WERI-Rb-1 (cell line): ENCODE measurements around the gene TTC4.
A peak's percentile ranks its signal among the peaks of the same experiment; 100 is the strongest.

Experiments
- DNase-seq: peaks from one replicate; pipeline ENCODE4 v3.0.0-alpha.2; 2020
- H3K27ac ChIP-seq: fragments of 250-450 bp; sonication (Bioruptor Pico); 2 replicates; pipeline ENCODE4 v1.5.1; 2020; ENCODE audit warnings: mild to moderate bottlenecking, moderate library complexity
- H3K27me3 ChIP-seq: fragments of 250-450 bp; sonication (Bioruptor Pico); 2 replicates; pipeline ENCODE4 v1.5.1; 2021; ENCODE audit warnings: mild to moderate bottlenecking, low read depth, moderate library complexity; ENCODE audit not compliant: insufficient read depth, severe bottlenecking
- H3K36me3 ChIP-seq: fragments of 250-450 bp; sonication (Bioruptor Pico); 2 replicates; pipeline ENCODE4 v1.5.1; 2020; ENCODE audit warnings: mild to moderate bottlenecking, moderate library complexity
- H3K4me3 ChIP-seq: 2 replicates; pipeline ENCODE4 v1.5.1; 2011; ENCODE audit warnings: low read depth, mild to moderate bottlenecking, control low read depth, low read length
- H3K9me3 ChIP-seq: fragments of 250-450 bp; sonication (Bioruptor Pico); 2 replicates; pipeline ENCODE4 v1.5.1; 2021; ENCODE audit warnings: mild to moderate bottlenecking, moderate library complexity; ENCODE audit not compliant: severe bottlenecking
- CTCF ChIP-seq: IDR thresholded peaks from 2 replicates; pipeline ENCODE4 v1.5.1; 2011; ENCODE audit warnings: low read depth, mild to moderate bottlenecking, control low read depth, inconsistent platforms, low read length

Gene TTC4

DNA sequence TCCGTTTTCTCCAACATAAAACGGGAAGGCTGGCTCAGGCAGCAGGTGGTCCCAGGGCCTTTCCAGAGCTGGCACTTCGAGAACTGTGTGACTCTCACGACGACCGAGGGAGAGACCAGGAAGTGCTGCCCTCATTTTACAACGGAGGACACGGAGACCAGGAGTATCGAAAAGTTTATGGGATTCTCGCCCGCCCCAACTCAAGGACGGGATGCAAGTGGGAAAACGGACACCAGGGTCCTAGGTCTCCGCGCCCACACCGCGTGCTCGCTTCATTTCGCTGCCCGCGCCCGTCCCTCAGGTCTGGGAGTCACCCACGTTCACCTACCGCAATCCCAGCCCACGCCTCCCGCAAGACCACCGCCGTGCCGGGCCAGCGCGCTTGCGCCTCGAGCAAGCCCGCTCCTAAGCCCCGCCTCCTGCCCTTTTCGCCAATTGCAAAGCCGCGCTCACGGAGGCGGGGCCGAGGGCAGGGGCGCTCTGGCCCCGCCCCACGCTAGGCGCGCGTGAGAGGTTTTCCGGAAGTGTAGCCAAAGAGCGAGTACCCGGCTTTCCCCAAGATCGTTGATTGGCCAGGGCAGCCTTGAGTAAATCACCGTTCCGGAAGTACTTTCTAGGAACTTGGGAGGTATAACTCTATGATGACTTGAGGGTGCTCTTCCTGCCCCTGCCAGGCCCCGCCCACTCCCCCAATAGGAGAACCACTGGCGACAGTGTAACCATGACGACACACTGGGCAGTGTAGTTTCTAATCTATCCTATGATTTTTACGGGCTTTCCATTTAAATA lies 48.7 kb downstream of the TTC4 start, which contains the start of gene PARS2:
PARS2 (minus strand) TSS at position 391 of the 789 bp plus-strand sequence. CDS start 5,362 bp downstream, outside the sequence.
- Histone ChIP-seq H3K27me3 (no peaks in the 10 kb centered on the region), H3K4me3 (peak within 1 kb of the TSS; percentile 94), H3K9me3 (no peaks in the 10 kb centered on the region), H3K27ac (peak within 1 kb of the TSS; percentile 54), H3K36me3 (no peaks in the 10 kb centered on the region)
- peak; percentile 97 for DNase-seq
- no peak for TF ChIP-seq CTCF

DNA sequence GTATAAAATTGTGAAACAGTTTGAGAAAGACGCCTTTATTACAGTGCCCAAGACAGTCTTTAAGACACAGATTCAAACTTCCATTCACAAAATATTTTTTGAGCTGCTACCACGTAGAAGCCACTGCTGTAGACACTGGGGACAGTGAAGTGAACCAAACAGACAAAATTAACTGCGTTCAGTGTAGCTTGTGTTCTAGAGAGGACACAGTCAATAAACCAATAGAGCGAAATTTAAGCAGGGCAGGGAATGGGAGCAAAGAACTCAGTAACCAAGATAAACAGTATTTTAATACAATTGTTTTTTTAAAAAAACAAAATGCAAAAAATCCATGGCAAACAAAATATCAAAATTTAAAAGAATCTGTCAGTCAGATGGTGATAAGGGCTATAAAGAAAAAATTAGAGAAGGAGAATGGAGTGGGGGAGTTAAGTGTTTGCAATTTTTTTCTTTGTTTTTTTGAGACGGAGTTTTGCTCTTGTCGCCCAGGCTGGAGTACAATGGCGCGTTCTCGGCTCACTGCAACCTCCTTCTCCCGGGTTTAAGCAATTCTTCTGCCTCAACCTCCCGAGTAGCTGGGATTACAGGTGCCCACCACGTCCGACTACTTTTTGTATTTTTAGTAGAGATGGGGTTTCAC lies 49.4 kb downstream of the TTC4 start:
- no peak for TF ChIP-seq CTCF
- no peaks in the 10 kb centered on the region for H3K27me3 ChIP-seq
- H3K4me3 ChIP-seq, result peak overlapping the region; percentile 51
- no peaks in the 10 kb centered on the region for H3K9me3 ChIP-seq
- DNase-seq, result no peak
- peak overlapping the region; percentile 44 for H3K27ac ChIP-seq
- H3K36me3 ChIP-seq, result no peaks in the 10 kb centered on the region

DNA sequence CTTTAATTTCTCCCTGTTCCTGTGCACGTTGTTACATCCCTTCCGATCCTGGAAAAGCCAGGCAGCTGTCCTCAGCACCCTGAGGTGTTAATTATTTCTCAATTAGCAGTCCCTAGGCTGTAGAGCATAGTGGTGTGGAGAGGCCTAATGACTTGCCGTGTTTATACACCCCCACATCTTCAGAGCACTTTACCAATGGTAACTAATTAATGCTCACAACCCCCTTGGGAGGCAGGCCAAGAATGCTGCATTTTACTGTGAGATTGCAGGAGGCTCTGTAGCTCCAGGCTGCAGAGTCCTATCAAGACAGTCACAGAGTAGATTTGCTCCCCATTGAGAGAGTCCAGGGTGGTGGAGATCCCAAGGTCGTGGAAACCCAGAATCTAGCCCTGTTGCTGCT lies 51.1 kb downstream of the TTC4 start:
- Histone ChIP-seq H3K36me3 (no peaks in the 10 kb centered on the region), H3K27me3 (no peaks in the 10 kb centered on the region), H3K9me3 (no peaks in the 10 kb centered on the region), H3K4me3 (no peak overlapping the region), H3K27ac (no peak overlapping the region)
- TF ChIP-seq CTCF, result no peak
- no peak for DNase-seq

DNA sequence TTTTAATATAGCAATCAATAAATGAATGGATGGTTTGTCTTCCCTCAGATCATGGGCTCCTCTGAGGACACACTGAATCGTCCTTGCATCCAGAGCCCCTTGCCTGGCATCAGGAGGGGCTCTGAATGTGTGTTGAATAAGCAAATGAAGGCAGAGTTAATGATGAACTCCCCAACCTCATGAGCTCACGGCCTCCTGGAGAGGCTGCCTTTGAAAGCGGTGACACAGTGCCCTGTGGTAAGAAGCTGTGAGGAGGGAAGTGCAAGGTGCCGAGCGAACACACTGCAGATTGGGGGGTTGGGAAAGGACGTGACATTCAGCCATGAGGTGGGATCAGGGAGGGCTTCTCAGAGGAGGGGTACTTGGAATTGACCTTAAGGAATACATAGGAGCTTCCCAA lies 51.9 kb downstream of the TTC4 start:
- H3K27ac ChIP-seq, result no peak overlapping the region
- no peak for TF ChIP-seq CTCF
- no peaks in the 10 kb centered on the region for H3K27me3 ChIP-seq
- H3K9me3 ChIP-seq, result no peaks in the 10 kb centered on the region
- DNase-seq, result no peak
- no peak overlapping the region for H3K4me3 ChIP-seq
- H3K36me3 ChIP-seq, result no peaks in the 10 kb centered on the region

- H3K27me3 ChIP-seq, result no peaks in the 10 kb centered on the region
- TF ChIP-seq CTCF, result peak; percentile 68
- no peaks in the 10 kb centered on the region for H3K9me3 ChIP-seq
- no peak overlapping the region for H3K27ac ChIP-seq
- DNase-seq, result peak; percentile 59
- no peaks in the 10 kb centered on the region for H3K36me3 ChIP-seq
- no peak overlapping the region for H3K4me3 ChIP-seq
Measured at GRCh38 chr1:54768093-54768492, 52.4 kb downstream of the TTC4 start.
